ENCODE data around the gene MYO10. TPM values are rescaled to one million over a fixed set of nuclear protein-coding genes. Genes with fewer than 3 reads are reported as not detected.

Gene MYO10
- total RNA-seq, 2 donors from 2014 or later: 24.7 to 77.0 TPM

- TF ChIP-seq POLR2AphosphoS5 (IDR thresholded peaks at IDR 0.05) (peak; percentile 50), POLR2A (IDR thresholded peaks at IDR 0.05) (no peak)
- no peak overlapping the region for H3K4me3 ChIP-seq
- intact Hi-C loops (cut with DNase I): no loop called here
These were observed 116.4 kb downstream of the MYO10 start for GRCh38 chr5:16819522-16820167.

GRCh38 chr5:16815432-16815831 lies 120.7 kb downstream of the MYO10 start:
- Histone ChIP-seq H3K36me3 (no peaks in the 10 kb centered on the region), H3K9me3 (no peaks in the 10 kb centered on the region), H3K27ac (no peak overlapping the region), H3K27me3 (replicated peaks; ENCODE audit: insufficient read depth) (no peaks in the 10 kb centered on the region), H3K4me3 (no peak overlapping the region), H3K4me1 (replicated peaks) (no peaks in the 10 kb centered on the region)
- 41% methylated on average over 3 of the region's 3 CpGs for WGBS
- TF ChIP-seq POLR2AphosphoS5 (IDR thresholded peaks at IDR 0.05) (peak; percentile 81), POLR2A (IDR thresholded peaks at IDR 0.05) (no peak), CTCF (IDR thresholded peaks at IDR 0.05) (no peak)
- intact Hi-C loops (cut with DNase I): no loop called here
- peak; percentile 39 for DNase-seq (ENCODE audit: low spot score)

More at GRCh38 chr5:16819522-16820167, 116.4 kb downstream of the MYO10 start:
- no peaks in the 10 kb centered on the region for H3K9me3 ChIP-seq
- DNase-seq (ENCODE audit: low spot score): no peak
- no peaks in the 10 kb centered on the region for H3K36me3 ChIP-seq
- WGBS: 78% methylated on average over 4 of the region's 4 CpGs
- H3K27ac ChIP-seq: no peak overlapping the region
- no peaks in the 10 kb centered on the region for H3K27me3 ChIP-seq (replicated peaks; ENCODE audit: insufficient read depth)
- no peaks in the 10 kb centered on the region for H3K4me1 ChIP-seq (replicated peaks)

- no peak overlapping the region for H3K27ac ChIP-seq
- H3K4me3 ChIP-seq: no peak overlapping the region
- DNase-seq (ENCODE audit: low spot score): peak; percentile 77
- no peaks in the 10 kb centered on the region for H3K36me3 ChIP-seq
- H3K4me1 ChIP-seq (replicated peaks): peaks cover 3% of the 10 kb centered on the region
- H3K9me3 ChIP-seq: no peaks in the 10 kb centered on the region
- WGBS: 36% methylated on average over 4 of the region's 4 CpGs
- TF ChIP-seq POLR2A (IDR thresholded peaks at IDR 0.05) (no peak), CTCF (IDR thresholded peaks at IDR 0.05) (peak in 1 of 4 experiments; percentile 29), POLR2AphosphoS5 (IDR thresholded peaks at IDR 0.05) (peak; percentile 58)
- H3K27me3 ChIP-seq (replicated peaks; ENCODE audit: insufficient read depth): no peaks in the 10 kb centered on the region
- intact Hi-C loops (cut with DNase I): no loop called here
These were observed 123.2 kb downstream of the MYO10 start for GRCh38 chr5:16812911-16813310.

GRCh38 chr5:16812448-16812847 lies 123.6 kb downstream of the MYO10 start:
- 49% methylated on average over 3 of the region's 3 CpGs for WGBS
- H3K27ac ChIP-seq: no peak overlapping the region
- intact Hi-C loops (cut with DNase I): no loop called here

GRCh38 chr5:16810208-16810854 lies 125.8 kb downstream of the MYO10 start:
- intact Hi-C loops (cut with DNase I): no loop called here
- Histone ChIP-seq H3K27me3 (replicated peaks; ENCODE audit: insufficient read depth) (no peaks in the 10 kb centered on the region), H3K27ac (no peak overlapping the region), H3K9me3 (no peaks in the 10 kb centered on the region), H3K4me3 (no peak overlapping the region), H3K4me1 (replicated peaks) (peaks cover 3% of the 10 kb centered on the region), H3K36me3 (no peaks in the 10 kb centered on the region)
- WGBS: 82% methylated on average over 9 of the region's 9 CpGs
- TF ChIP-seq POLR2A (IDR thresholded peaks at IDR 0.05) (no peak), CTCF (IDR thresholded peaks at IDR 0.05) (no peak), POLR2AphosphoS5 (IDR thresholded peaks at IDR 0.05) (no peak)
- DNase-seq (ENCODE audit: low spot score): no peak

More at GRCh38 chr5:16812448-16812847, 123.6 kb downstream of the MYO10 start:
- no peak for DNase-seq (ENCODE audit: low spot score)
- no peaks in the 10 kb centered on the region for H3K36me3 ChIP-seq
- TF ChIP-seq POLR2AphosphoS5 (IDR thresholded peaks at IDR 0.05): no peak
- TF ChIP-seq POLR2A (IDR thresholded peaks at IDR 0.05): no peak
- TF ChIP-seq CTCF (IDR thresholded peaks at IDR 0.05): no peak
- H3K9me3 ChIP-seq: no peaks in the 10 kb centered on the region
- H3K4me1 ChIP-seq (replicated peaks): peaks cover 3% of the 10 kb centered on the region
- no peaks in the 10 kb centered on the region for H3K27me3 ChIP-seq (replicated peaks; ENCODE audit: insufficient read depth)
- no peak overlapping the region for H3K4me3 ChIP-seq
